ENCODE measurements around the gene ALS2CL.

ALS2CL gene

DNA sequence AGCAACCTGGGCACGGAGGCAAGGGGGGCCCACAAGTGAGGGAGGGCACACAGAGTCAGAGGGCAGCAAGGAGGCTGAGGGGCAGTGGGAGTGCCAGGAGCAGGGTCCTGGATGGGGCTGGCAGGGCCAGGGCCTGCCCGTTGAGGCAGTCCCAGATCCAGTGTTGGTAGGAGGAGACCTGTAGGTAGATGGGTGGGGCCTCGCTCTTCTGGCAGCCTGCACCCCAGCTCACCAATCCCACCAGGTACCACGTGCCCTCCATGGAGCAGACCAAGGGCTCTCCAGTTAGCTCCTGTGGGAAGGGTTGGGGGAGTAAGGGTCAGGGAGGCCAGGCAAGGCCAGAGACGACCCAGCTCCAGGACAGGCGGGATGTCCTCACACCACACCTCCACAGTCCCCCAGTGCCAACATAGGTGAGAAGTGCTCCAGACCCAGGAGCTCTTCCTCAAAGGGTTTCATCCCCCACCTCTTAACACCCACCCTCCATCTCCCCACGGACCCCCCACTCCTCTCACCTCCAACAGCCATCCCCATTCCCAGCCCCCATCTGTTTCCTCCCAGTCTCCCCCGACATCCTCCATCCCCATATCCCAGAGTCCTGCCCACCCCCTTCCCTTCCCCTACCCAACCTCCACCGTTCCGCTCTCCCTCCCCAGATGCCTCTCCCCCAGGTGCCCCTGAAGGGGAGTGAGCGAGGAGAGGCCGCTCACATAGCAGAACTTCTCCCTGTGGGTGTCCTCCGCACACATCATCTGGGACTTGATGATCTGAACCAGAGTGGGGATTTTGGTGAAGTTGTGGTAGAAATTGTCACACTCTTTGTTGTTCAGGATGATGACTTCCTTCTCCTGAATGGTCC is 18.9 kb upstream of the ALS2CL start:
- Histone ChIP-seq H3K4me3 (ENCODE audit: low read length in 2 of 2) (no peak overlapping the region), H2BK12ac (ENCODE audit: low read length) (no peak overlapping the region), H3K27ac (replicated peaks; ENCODE audit: low read length) (no peak overlapping the region), H3K14ac (ENCODE audit: low read length) (peak overlapping the region; percentile 85), H2BK5ac (ENCODE audit: low read length) (no peak overlapping the region), H3K4me1 (ENCODE audit: control insufficient read depth in 2 of 2, insufficient read depth in 1 of 2, low read depth in 1 of 2, low read length in 2 of 2) (no peaks in the 10 kb centered on the region), H3K9ac (ENCODE audit: low read depth, low read length, poor library complexity) (no peak overlapping the region), H3K27me3 (ENCODE audit: control insufficient read depth in 3 of 3, insufficient read depth in 3 of 3, low read depth in 1 of 3, low read length in 3 of 3) (no peaks in the 10 kb centered on the region), H2BK15ac (ENCODE audit: low read length) (no peak overlapping the region), H4K8ac (ENCODE audit: low read depth, low read length) (no peak overlapping the region), H3K9me3 (replicated peaks in 1 of 2; ENCODE audit: control insufficient read depth in 2 of 2, insufficient read depth in 1 of 2, low read depth in 1 of 2, low read length in 2 of 2) (no peaks in the 10 kb centered on the region), H3K23ac (ENCODE audit: low read depth, low read length, poor library complexity) (peak overlapping the region; percentile 75), H3K18ac (ENCODE audit: low read length) (peak overlapping the region; percentile 35), H3K36me3 (replicated peaks in 1 of 2; ENCODE audit: control insufficient read depth in 2 of 2, insufficient read depth in 2 of 2, low read length in 2 of 2) (no peaks in the 10 kb centered on the region), H3K4me2 (ENCODE audit: insufficient read depth, low read length, poor library complexity, severe bottlenecking) (no peak overlapping the region), H2AK5ac (ENCODE audit: low read depth, low read length) (peak overlapping the region; percentile 11), H2AFZ (ENCODE audit: low read length) (no peak overlapping the region), H2BK120ac (ENCODE audit: low read depth, low read length) (no peak overlapping the region), H3K79me1 (ENCODE audit: low read depth, low read length) (no peaks in the 10 kb centered on the region), H3K4ac (ENCODE audit: low read length) (no peak overlapping the region), H4K91ac (ENCODE audit: low read depth, low read length, poor library complexity) (no peak overlapping the region)
- DNase-seq (ENCODE audit: low spot score), result no peak
- no CpG with 5 or more reads among the region's 13 CpGs for WGBS, 2 donors (ENCODE audit: extremely low coverage in 2 of 2, insufficient read length in 2 of 2, insufficient replicate concordance in 1 of 2)

DNA sequence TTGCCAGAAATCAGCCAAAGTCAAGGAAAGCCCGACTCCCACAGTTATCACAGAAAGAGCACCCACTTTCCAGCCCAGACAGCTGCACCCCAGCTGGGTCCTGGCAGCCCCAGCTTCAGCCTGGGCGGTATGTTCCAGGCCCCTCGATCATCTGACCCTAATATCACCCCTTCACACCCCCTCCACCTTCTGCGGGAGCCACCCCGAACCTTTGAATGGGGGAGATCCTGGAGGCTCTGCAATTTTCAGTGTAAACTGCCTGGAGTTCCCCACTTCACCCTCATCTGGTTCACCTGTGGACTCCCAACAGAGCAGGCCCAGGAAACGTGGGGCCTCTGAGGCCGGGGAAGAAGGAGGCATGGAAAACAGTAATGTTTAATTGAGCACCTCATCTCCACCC is 18.3 kb upstream of the ALS2CL start:
- Histone ChIP-seq H3K4me1 (ENCODE audit: control insufficient read depth in 2 of 2, insufficient read depth in 1 of 2, low read depth in 1 of 2, low read length in 2 of 2) (peaks cover 0 to 2% of the 10 kb centered on the region in 2 donors), H3K23ac (ENCODE audit: low read depth, low read length, poor library complexity) (no peak overlapping the region), H2BK5ac (ENCODE audit: low read length) (no peak overlapping the region), H2BK15ac (ENCODE audit: low read length) (no peak overlapping the region), H3K9ac (ENCODE audit: low read depth, low read length, poor library complexity) (no peak overlapping the region), H2BK12ac (ENCODE audit: low read length) (no peak overlapping the region), H4K8ac (ENCODE audit: low read depth, low read length) (no peak overlapping the region), H3K4me3 (ENCODE audit: low read length in 2 of 2) (no peak overlapping the region), H3K27me3 (ENCODE audit: control insufficient read depth in 3 of 3, insufficient read depth in 3 of 3, low read depth in 1 of 3, low read length in 3 of 3) (peaks cover 0 to 3% (median 0%) of the 10 kb centered on the region in 3 experiments), H2BK120ac (ENCODE audit: low read depth, low read length) (no peak overlapping the region), H2AK5ac (ENCODE audit: low read depth, low read length) (peak overlapping the region; percentile 11), H3K18ac (ENCODE audit: low read length) (no peak overlapping the region), H2AFZ (ENCODE audit: low read length) (no peak overlapping the region), H3K36me3 (replicated peaks in 1 of 2; ENCODE audit: control insufficient read depth in 2 of 2, insufficient read depth in 2 of 2, low read length in 2 of 2) (no peaks in the 10 kb centered on the region), H4K91ac (ENCODE audit: low read depth, low read length, poor library complexity) (no peak overlapping the region), H3K14ac (ENCODE audit: low read length) (no peak overlapping the region), H3K79me1 (ENCODE audit: low read depth, low read length) (no peaks in the 10 kb centered on the region), H3K4ac (ENCODE audit: low read length) (no peak overlapping the region), H3K4me2 (ENCODE audit: insufficient read depth, low read length, poor library complexity, severe bottlenecking) (no peak overlapping the region), H3K27ac (replicated peaks; ENCODE audit: low read length) (no peak overlapping the region), H3K9me3 (replicated peaks in 1 of 2; ENCODE audit: control insufficient read depth in 2 of 2, insufficient read depth in 1 of 2, low read depth in 1 of 2, low read length in 2 of 2) (no peaks in the 10 kb centered on the region)
- no peak for DNase-seq (ENCODE audit: low spot score)
- WGBS, 2 donors (ENCODE audit: extremely low coverage in 2 of 2, insufficient read length in 2 of 2, insufficient replicate concordance in 1 of 2), result no CpG with 5 or more reads among the region's 7 CpGs

DNA sequence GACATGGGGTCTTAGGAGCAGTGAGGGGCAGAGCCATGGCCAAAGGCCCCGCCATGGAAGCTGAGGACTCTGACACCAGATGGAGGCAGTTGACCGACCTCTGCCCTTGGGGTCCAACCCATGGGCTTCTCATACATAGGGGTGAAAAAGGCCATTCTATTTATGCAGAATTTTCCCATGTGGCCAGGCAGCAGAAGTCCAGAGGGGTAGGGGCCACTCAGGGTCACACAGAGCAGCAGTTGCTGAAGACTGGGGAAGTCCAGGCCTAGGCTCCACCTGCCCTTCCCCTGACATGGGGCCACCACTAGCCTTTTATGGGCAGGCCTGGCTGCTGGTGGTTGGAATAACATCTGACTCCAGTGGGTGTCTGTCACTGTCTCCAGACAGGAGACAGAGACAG is 17.8 kb upstream of the ALS2CL start:
- no peak for DNase-seq (ENCODE audit: low spot score)
- Histone ChIP-seq H2AK5ac (ENCODE audit: low read depth, low read length) (no peak overlapping the region), H4K8ac (ENCODE audit: low read depth, low read length) (no peak overlapping the region), H3K14ac (ENCODE audit: low read length) (no peak overlapping the region), H3K36me3 (replicated peaks in 1 of 2; ENCODE audit: control insufficient read depth in 2 of 2, insufficient read depth in 2 of 2, low read length in 2 of 2) (no peaks in the 10 kb centered on the region), H3K27ac (replicated peaks; ENCODE audit: low read length) (no peak overlapping the region), H3K27me3 (ENCODE audit: control insufficient read depth in 3 of 3, insufficient read depth in 3 of 3, low read depth in 1 of 3, low read length in 3 of 3) (peaks cover 0 to 3% (median 0%) of the 10 kb centered on the region in 3 experiments), H3K4me3 (ENCODE audit: low read length in 2 of 2) (no peak overlapping the region), H4K91ac (ENCODE audit: low read depth, low read length, poor library complexity) (no peak overlapping the region), H3K9ac (ENCODE audit: low read depth, low read length, poor library complexity) (no peak overlapping the region), H3K9me3 (replicated peaks in 1 of 2; ENCODE audit: control insufficient read depth in 2 of 2, insufficient read depth in 1 of 2, low read depth in 1 of 2, low read length in 2 of 2) (no peaks in the 10 kb centered on the region), H2AFZ (ENCODE audit: low read length) (no peak overlapping the region), H2BK15ac (ENCODE audit: low read length) (no peak overlapping the region), H3K79me1 (ENCODE audit: low read depth, low read length) (no peaks in the 10 kb centered on the region), H3K18ac (ENCODE audit: low read length) (no peak overlapping the region), H2BK120ac (ENCODE audit: low read depth, low read length) (no peak overlapping the region), H3K4me1 (ENCODE audit: control insufficient read depth in 2 of 2, insufficient read depth in 1 of 2, low read depth in 1 of 2, low read length in 2 of 2) (peaks cover 0 to 7% of the 10 kb centered on the region in 2 donors), H3K4me2 (ENCODE audit: insufficient read depth, low read length, poor library complexity, severe bottlenecking) (no peak overlapping the region), H2BK12ac (ENCODE audit: low read length) (no peak overlapping the region), H3K23ac (ENCODE audit: low read depth, low read length, poor library complexity) (no peak overlapping the region), H2BK5ac (ENCODE audit: low read length) (no peak overlapping the region), H3K4ac (ENCODE audit: low read length) (no peak overlapping the region)
- WGBS, 2 donors (ENCODE audit: extremely low coverage in 2 of 2, insufficient read length in 2 of 2, insufficient replicate concordance in 1 of 2), result no CpG with 5 or more reads among the region's 2 CpGs

DNA sequence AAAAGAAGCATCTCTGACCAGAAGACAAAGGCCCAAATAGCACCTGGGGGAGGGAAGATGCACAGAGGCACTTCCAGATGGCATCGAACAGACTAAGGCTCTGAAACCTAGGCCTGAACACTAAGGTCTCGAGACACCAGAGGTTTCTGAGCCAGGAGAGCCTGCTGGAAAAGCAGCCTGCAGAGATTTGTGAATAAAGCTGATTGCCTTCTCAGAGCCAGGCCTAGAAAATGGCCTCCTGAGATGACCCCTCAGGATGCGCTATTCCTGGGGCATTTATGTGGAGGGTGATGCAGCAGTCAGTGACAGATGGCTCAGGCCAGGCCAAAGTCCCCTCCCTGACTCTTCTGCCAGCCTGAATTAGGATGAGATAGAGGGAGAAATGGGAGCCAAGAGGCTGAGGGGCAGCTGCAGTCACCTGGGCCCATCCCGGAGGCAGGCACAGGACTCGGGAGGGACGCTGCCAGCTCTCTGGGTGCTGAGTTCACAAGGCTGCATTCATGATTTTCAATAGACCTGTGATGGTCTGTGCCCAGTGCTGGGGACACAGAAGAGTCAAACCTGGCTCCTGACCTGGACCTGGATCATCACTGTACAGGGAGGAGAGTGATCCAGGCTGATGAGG is 17.3 kb upstream of the ALS2CL start:
- no peak overlapping the region for H3K27ac ChIP-seq (replicated peaks; ENCODE audit: low read length)
- H3K4me1 ChIP-seq (ENCODE audit: control insufficient read depth in 2 of 2, insufficient read depth in 1 of 2, low read depth in 1 of 2, low read length in 2 of 2), result peaks cover 0 to 9% of the 10 kb centered on the region in 2 donors
- WGBS, 2 donors (ENCODE audit: extremely low coverage in 2 of 2, insufficient read length in 2 of 2, insufficient replicate concordance in 1 of 2), result no CpG with 5 or more reads among the region's 6 CpGs

More for the DNA sequence above, 17.3 kb upstream of the ALS2CL start:
- DNase-seq (ENCODE audit: low spot score), result no peak
- Histone ChIP-seq H2BK12ac (ENCODE audit: low read length) (no peak overlapping the region), H3K4me3 (ENCODE audit: low read length in 2 of 2) (no peak overlapping the region), H3K4ac (ENCODE audit: low read length) (no peak overlapping the region), H2AK5ac (ENCODE audit: low read depth, low read length) (no peak overlapping the region), H3K4me2 (ENCODE audit: insufficient read depth, low read length, poor library complexity, severe bottlenecking) (no peak overlapping the region), H2BK5ac (ENCODE audit: low read length) (no peak overlapping the region), H3K9me3 (replicated peaks in 1 of 2; ENCODE audit: control insufficient read depth in 2 of 2, insufficient read depth in 1 of 2, low read depth in 1 of 2, low read length in 2 of 2) (no peaks in the 10 kb centered on the region), H3K79me1 (ENCODE audit: low read depth, low read length) (no peaks in the 10 kb centered on the region), H3K27me3 (ENCODE audit: control insufficient read depth in 3 of 3, insufficient read depth in 3 of 3, low read depth in 1 of 3, low read length in 3 of 3) (peaks cover 0 to 3% (median 0%) of the 10 kb centered on the region in 3 experiments), H2BK120ac (ENCODE audit: low read depth, low read length) (no peak overlapping the region), H3K23ac (ENCODE audit: low read depth, low read length, poor library complexity) (peak overlapping the region; percentile 34), H2AFZ (ENCODE audit: low read length) (no peak overlapping the region), H2BK15ac (ENCODE audit: low read length) (no peak overlapping the region), H3K18ac (ENCODE audit: low read length) (no peak overlapping the region), H3K9ac (ENCODE audit: low read depth, low read length, poor library complexity) (no peak overlapping the region), H4K91ac (ENCODE audit: low read depth, low read length, poor library complexity) (no peak overlapping the region), H3K36me3 (replicated peaks in 1 of 2; ENCODE audit: control insufficient read depth in 2 of 2, insufficient read depth in 2 of 2, low read length in 2 of 2) (no peaks in the 10 kb centered on the region), H4K8ac (ENCODE audit: low read depth, low read length) (no peak overlapping the region), H3K14ac (ENCODE audit: low read length) (no peak overlapping the region)
